Ishikawa (cell line): Measurements from ENCODE around the gene PAK5.

Source experiments
- CEBPB ChIP-seq: IDR thresholded peaks from 2 replicates; pipeline ENCODE4 v1.6.1; 2012
- EP300 ChIP-seq: IDR thresholded peaks from 2 replicates; pipeline ENCODE4 v1.6.1; 2012; ENCODE audit warnings: borderline replicate concordance
- TAF1 ChIP-seq: IDR thresholded peaks from 2 replicates; pipeline ENCODE4 v1.6.1; 2012; ENCODE audit warnings: low read depth, mild to moderate bottlenecking
- TEAD4 ChIP-seq: IDR thresholded peaks from 2 replicates; pipeline ENCODE4 v1.6.1; 2012
- USF1 ChIP-seq: IDR thresholded peaks from 2 replicates; pipeline ENCODE4 v1.6.1; 2012
- TF ChIP-seq, protein P1 (sequence below): IDR thresholded peaks from 2 replicates; pipeline ENCODE4 v1.6.1; 2012

GRCh38 chr20:9597547-9597946 is 241.3 kb downstream of the PAK5 start:
- no peak for TF ChIP-seq EP300
- TF ChIP-seq, protein P1, sequence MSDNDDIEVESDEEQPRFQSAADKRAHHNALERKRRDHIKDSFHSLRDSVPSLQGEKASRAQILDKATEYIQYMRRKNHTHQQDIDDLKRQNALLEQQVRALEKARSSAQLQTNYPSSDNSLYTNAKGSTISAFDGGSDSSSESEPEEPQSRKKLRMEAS, result no peak
- TF ChIP-seq TAF1, result no peak
- no peak for TF ChIP-seq CEBPB
- TF ChIP-seq USF1, result no peak
- TF ChIP-seq TEAD4, result no peak
